ENCODE measurements around the gene WDR1.

The WDR1 gene

DNA sequence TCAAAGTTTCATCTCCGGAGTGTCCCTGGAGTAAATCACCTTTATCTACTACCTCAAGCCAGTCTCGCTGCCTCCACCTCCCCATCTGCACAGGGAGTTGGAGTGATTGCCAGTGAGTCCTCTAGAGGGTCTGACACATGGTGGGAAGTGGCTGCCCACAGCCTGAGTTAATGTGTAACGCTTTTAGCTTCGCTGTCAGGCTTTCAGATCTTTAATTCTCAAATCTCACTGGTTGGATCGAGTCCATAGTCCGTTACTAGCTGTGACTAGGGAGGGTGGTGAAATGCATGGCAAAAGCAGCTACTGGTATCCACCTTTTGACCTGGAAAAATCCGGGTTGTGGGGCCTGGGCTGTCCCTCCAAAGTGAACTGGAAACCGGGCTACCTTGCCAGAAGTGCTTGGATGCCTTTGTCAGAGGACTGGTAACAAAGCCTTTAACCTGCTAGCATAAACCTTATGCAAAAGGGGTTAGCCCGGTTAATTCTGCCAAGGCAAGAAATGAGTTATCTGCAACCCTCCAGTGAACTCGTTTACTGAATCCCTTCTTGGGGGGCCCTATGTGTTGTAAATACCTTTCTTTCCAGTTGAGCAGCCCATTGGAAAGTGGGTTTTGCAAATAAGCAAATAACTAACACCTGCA is 5.1 kb upstream of the WDR1 start:
- Histone ChIP-seq H3K9me2 (ENCODE audit: low read depth, low read length) (no peaks in the 10 kb centered on the region), H4K20me1 (ENCODE audit: insufficient read depth, low read length) (no peaks in the 10 kb centered on the region), H3K27me3 (ENCODE audit: insufficient read depth, low read length) (no peaks in the 10 kb centered on the region), H3K27ac (ENCODE audit: low read depth, low read length, poor library complexity, severe bottlenecking) (no peak overlapping the region), H3K36me3 (ENCODE audit: insufficient read depth, low read length) (no peaks in the 10 kb centered on the region), H2AFZ (ENCODE audit: low read length) (no peak overlapping the region), H3K79me2 (ENCODE audit: insufficient read depth, low read length) (no peaks in the 10 kb centered on the region), H3K9ac (ENCODE audit: low read length) (no peak overlapping the region), H3K9me3 (ENCODE audit: low read length) (no peaks in the 10 kb centered on the region), H3F3A (ENCODE audit: insufficient read depth, low read length) (no peaks in the 10 kb centered on the region), H3K4me2 (ENCODE audit: low read length) (no peak overlapping the region), H3K4me3 (ENCODE audit: low read depth, low read length, poor library complexity, severe bottlenecking) (no peak overlapping the region), H3K4me1 (ENCODE audit: insufficient read depth, low read length, severe bottlenecking) (peaks cover 12% of the 10 kb centered on the region)
- no peak for TF ChIP-seq EZH2 (IDR thresholded peaks at IDR 0.05; ENCODE audit: borderline replicate concordance, low read length)
- TF ChIP-seq, protein P1, sequence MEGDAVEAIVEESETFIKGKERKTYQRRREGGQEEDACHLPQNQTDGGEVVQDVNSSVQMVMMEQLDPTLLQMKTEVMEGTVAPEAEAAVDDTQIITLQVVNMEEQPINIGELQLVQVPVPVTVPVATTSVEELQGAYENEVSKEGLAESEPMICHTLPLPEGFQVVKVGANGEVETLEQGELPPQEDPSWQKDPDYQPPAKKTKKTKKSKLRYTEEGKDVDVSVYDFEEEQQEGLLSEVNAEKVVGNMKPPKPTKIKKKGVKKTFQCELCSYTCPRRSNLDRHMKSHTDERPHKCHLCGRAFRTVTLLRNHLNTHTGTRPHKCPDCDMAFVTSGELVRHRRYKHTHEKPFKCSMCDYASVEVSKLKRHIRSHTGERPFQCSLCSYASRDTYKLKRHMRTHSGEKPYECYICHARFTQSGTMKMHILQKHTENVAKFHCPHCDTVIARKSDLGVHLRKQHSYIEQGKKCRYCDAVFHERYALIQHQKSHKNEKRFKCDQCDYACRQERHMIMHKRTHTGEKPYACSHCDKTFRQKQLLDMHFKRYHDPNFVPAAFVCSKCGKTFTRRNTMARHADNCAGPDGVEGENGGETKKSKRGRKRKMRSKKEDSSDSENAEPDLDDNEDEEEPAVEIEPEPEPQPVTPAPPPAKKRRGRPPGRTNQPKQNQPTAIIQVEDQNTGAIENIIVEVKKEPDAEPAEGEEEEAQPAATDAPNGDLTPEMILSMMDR (IDR thresholded peaks at IDR 0.05; ENCODE audit: low read length): no peak

DNA sequence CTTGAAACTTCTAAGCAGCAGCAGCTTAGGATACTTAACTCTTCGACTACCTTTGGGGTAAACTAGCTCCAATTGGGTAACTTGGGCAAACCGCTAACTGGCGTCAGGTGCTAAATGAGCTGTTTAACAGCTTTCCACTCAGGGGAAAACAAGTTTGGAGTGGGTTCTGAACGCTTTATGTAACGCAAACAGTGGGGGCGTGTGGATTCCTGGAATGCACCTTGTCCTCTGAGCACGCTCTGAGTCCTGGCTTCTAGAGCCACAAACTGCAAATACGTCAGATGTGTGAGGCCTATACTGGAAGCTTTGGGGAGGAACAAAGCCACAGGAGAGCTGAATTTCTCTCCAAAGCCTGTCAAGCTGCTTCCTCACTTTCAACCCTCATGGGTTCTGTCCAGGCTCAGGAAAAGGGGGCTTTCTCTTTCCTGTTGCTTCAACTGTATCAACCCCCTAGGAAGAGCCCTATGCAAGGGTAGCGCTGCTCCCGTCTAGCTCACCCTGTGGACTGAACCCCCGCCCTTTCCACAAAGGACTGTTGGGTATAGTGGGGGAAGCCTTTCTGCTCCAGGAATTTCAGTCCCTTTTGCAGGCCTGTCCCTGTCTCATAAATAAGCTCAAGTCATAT is 4.5 kb upstream of the WDR1 start:
- Histone ChIP-seq H3K9me3 (ENCODE audit: low read length) (no peaks in the 10 kb centered on the region), H3K4me1 (ENCODE audit: insufficient read depth, low read length, severe bottlenecking) (peaks cover 12% of the 10 kb centered on the region), H2AFZ (ENCODE audit: low read length) (no peak overlapping the region)

GRCh38 chr4:10119773-10120172 is 3.2 kb upstream of the WDR1 start:
- H3K9me2 ChIP-seq (ENCODE audit: low read depth, low read length): no peaks in the 10 kb centered on the region
- no peaks in the 10 kb centered on the region for H3K27me3 ChIP-seq (ENCODE audit: insufficient read depth, low read length)
- TF ChIP-seq, protein P1 (IDR thresholded peaks at IDR 0.05; ENCODE audit: low read length): no peak
- TF ChIP-seq EZH2 (IDR thresholded peaks at IDR 0.05; ENCODE audit: borderline replicate concordance, low read length): no peak
- peaks cover 21% of the 10 kb centered on the region for H3K4me1 ChIP-seq (ENCODE audit: insufficient read depth, low read length, severe bottlenecking)
- no peak overlapping the region for H2AFZ ChIP-seq (ENCODE audit: low read length)
- H3K36me3 ChIP-seq (ENCODE audit: insufficient read depth, low read length): peaks cover 9% of the 10 kb centered on the region
- no peak overlapping the region for H3K27ac ChIP-seq (ENCODE audit: low read depth, low read length, poor library complexity, severe bottlenecking)
- H4K20me1 ChIP-seq (ENCODE audit: insufficient read depth, low read length): no peaks in the 10 kb centered on the region
- no peak overlapping the region for H3K9ac ChIP-seq (ENCODE audit: low read length)
- no peaks in the 10 kb centered on the region for H3K9me3 ChIP-seq (ENCODE audit: low read length)
- no peak overlapping the region for H3K4me2 ChIP-seq (ENCODE audit: low read length)
- H3K4me3 ChIP-seq (ENCODE audit: low read depth, low read length, poor library complexity, severe bottlenecking): no peak overlapping the region
- H3F3A ChIP-seq (ENCODE audit: insufficient read depth, low read length): no peaks in the 10 kb centered on the region
- no peaks in the 10 kb centered on the region for H3K79me2 ChIP-seq (ENCODE audit: insufficient read depth, low read length)

More for the DNA sequence above, 4.5 kb upstream of the WDR1 start:
- H3K4me3 ChIP-seq (ENCODE audit: low read depth, low read length, poor library complexity, severe bottlenecking): no peak overlapping the region
- no peaks in the 10 kb centered on the region for H4K20me1 ChIP-seq (ENCODE audit: insufficient read depth, low read length)
- no peak for TF ChIP-seq EZH2 (IDR thresholded peaks at IDR 0.05; ENCODE audit: borderline replicate concordance, low read length)
- TF ChIP-seq, protein P1 (IDR thresholded peaks at IDR 0.05; ENCODE audit: low read length): no peak
- no peaks in the 10 kb centered on the region for H3F3A ChIP-seq (ENCODE audit: insufficient read depth, low read length)
- H3K4me2 ChIP-seq (ENCODE audit: low read length): no peak overlapping the region
- no peak overlapping the region for H3K9ac ChIP-seq (ENCODE audit: low read length)
- H3K27ac ChIP-seq (ENCODE audit: low read depth, low read length, poor library complexity, severe bottlenecking): no peak overlapping the region
- no peaks in the 10 kb centered on the region for H3K79me2 ChIP-seq (ENCODE audit: insufficient read depth, low read length)
- H3K9me2 ChIP-seq (ENCODE audit: low read depth, low read length): no peaks in the 10 kb centered on the region
- H3K36me3 ChIP-seq (ENCODE audit: insufficient read depth, low read length): no peaks in the 10 kb centered on the region
- no peaks in the 10 kb centered on the region for H3K27me3 ChIP-seq (ENCODE audit: insufficient read depth, low read length)

Data from OCI-LY1 (cell line).